Spleen (tissue), 11 donors: ENCODE results near the gene LRRC8A. TPM values are rescaled to one million over a fixed set of nuclear protein-coding genes. Genes with fewer than 3 reads are reported as not detected.
A peak's percentile ranks its signal among the peaks of the same experiment; 100 is the strongest.

ENCODE experiments used
- DNase-seq: peaks from one replicate; pipeline ENCODE4 v3.0.0-alpha.2; 2020
- H3K27ac ChIP-seq, 8 donors: fragments of 200-600 bp; sonication (generic) in 7 of 8; 1 replicate in 4 of 8; 2 replicates in 4 of 8; pipeline versions ENCODE4 v1.5.0 to v1.8.0; 2016 to 2021; ENCODE audit warnings: inconsistent platforms in 4 of 8, mild to moderate bottlenecking in 4 of 8, moderate library complexity in 1 of 8
- H3K27me3 ChIP-seq, 7 donors: fragments of 200-600 bp; sonication (generic) in 6 of 7; replicated peaks in 1 of 7; 1 replicate in 4 of 7; 2 replicates in 3 of 7; pipeline versions ENCODE4 v1.5.0 to v1.8.0; 2016 to 2021; ENCODE audit warnings: inconsistent platforms in 3 of 7, mild to moderate bottlenecking in 1 of 7
- H3K36me3 ChIP-seq, 6 donors: fragments of 200-600 bp; sonication (generic) in 5 of 6; 1 replicate in 4 of 6; 2 replicates in 2 of 6; pipeline versions ENCODE4 v1.5.0 to v1.8.0; 2016 to 2021; ENCODE audit warnings: inconsistent platforms in 2 of 6
- H3K4me1 ChIP-seq, 6 donors: fragments of 200-600 bp; sonication (generic) in 5 of 6; 1 replicate in 3 of 6; 2 replicates in 3 of 6; pipeline versions ENCODE4 v1.5.0 to v1.8.0; 2016 to 2021; ENCODE audit warnings: inconsistent platforms in 3 of 6
- H3K4me3 ChIP-seq, 8 donors: fragments of 200-600 bp; sonication (generic) in 7 of 8; 1 replicate in 4 of 8; 2 replicates in 4 of 8; pipeline versions ENCODE4 v1.5.0 to v1.8.0; 2016 to 2021; ENCODE audit warnings: inconsistent platforms in 4 of 8, mild to moderate bottlenecking in 4 of 8, moderate library complexity in 2 of 8
- H3K9me3 ChIP-seq, 8 donors: fragments of 200-600 bp; sonication (generic) in 7 of 8; 1 replicate in 4 of 8; 2 replicates in 4 of 8; pipeline versions ENCODE4 v1.5.0 to v1.8.0; 2016 to 2021; ENCODE audit warnings: inconsistent platforms in 4 of 8
- POLR2A ChIP-seq, 3 donors: fragments of 450-650 bp; IDR thresholded peaks; one replicate each; pipeline ENCODE4 v1.5.1; 2017; ENCODE audit warnings: antibody characterized with exemption in 3 of 3, mild to moderate bottlenecking in 1 of 3
- POLR2AphosphoS5 ChIP-seq, 3 donors: sonication (generic); formaldehyde crosslinking; IDR thresholded peaks; one replicate each; pipeline ENCODE4 v1.5.1; 2017; ENCODE audit warnings: antibody characterized with exemption in 3 of 3
- WGBS, 5 donors: extraction: QIAGEN DNeasy Blood & Tissue Kit in 3 of 5; methylation state at CpG; one replicate each; pipeline versions ENCODE4 v1.1.5 to v1.1.7; 2013 to 2018; 5-methylcytosine and 5-hydroxymethylcytosine counted together
- intact Hi-C: fragments of 100-400 bp; cut with DNase I; formaldehyde crosslinking; loops from one replicate; pipeline ENCODE4 v1.15.0; 2023; ENCODE audit warnings: low total_unique reads
- polyA plus RNA-seq, 3 donors: library from polyadenylated mRNA; stranded (reverse); fragments of 200-250 nt; gene quantifications; one replicate each; pipeline ENCODE4 v1.2.1, GENCODE V29; 2013
- total RNA-seq, 7 donors: library from RNA; depleted of rRNA in 3 of 7; stranded (reverse); fragments of >200 nt in 3 of 7; fragmentation: NEBNext Ultra II Directional in 4 of 7; extraction: Animal tissue kit (Norgen Biotek cat#: 25700) in 4 of 7; gene quantifications; one replicate each; pipeline versions ENCODE4 v1.1.0 to v1.2.1, GENCODE V29; 2016 to 2021
- TF ChIP-seq, protein P1 (sequence below), 11 experiments: fragments of 200-600 bp in 7 of 11; fragments of 450-650 bp in 4 of 11; sonication (generic) in 4 of 11; IDR thresholded peaks in 8 of 11; conservative IDR thresholded peaks in 3 of 11; 1 replicate in 7 of 11; 2 replicates in 4 of 11; pipeline versions ENCODE4 v1.4.0 to v1.8.0; 2016 to 2021; ENCODE audit warnings: antibody characterized with exemption in 11 of 11, inconsistent platforms in 4 of 11, mild to moderate bottlenecking in 1 of 11
- donor health status: healthy with polysubstance abuse.
- donor health status: DM: no; HTN: no; CAD: no; lungs with moderate emphysema.
- donor health status: DM: no; HTN: no; CAD: no.
- donor health status: Bipolar disorder and iron deficiency.
- donor health status: healthy.
- donor health status: DM: no; HTN: no; CAD: no.
- donor health status: DM: yes; HTN: yes; CAD: no.

Gene LRRC8A
- total and polyA plus RNA-seq, 10 donors = 3.5 to 59.0 (median 28.4) TPM

DNA sequence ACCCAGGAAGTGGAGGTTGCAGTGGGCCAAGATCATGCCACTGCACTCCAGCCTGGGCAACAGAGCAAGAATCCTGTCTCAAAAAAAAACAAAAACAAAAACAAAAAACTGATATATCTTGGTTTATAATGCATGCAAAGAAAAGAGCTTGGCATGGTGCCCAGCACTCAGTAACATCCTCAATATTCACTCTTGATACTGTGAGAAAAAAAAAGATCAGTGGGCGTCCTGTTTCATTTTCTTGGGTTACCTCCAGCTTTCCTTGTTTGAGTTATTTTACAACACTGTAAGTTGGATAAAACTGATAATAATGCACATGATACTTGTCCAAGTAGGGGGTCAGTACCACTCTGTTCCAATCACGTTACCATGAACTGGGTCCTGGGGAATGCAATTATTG, 46.7 kb downstream of the LRRC8A start:
- Histone ChIP-seq H3K27me3 (no peaks in the 10 kb centered on the region), H3K36me3 (no peaks in the 10 kb centered on the region), H3K27ac (no peak overlapping the region), H3K4me3 (no peak overlapping the region), H3K9me3 (no peaks in the 10 kb centered on the region), H3K4me1 (peaks cover 5 to 13% (median 7%) of the 10 kb centered on the region in 6 donors)
- TF ChIP-seq POLR2A (IDR thresholded peaks at IDR 0.05) (no peak), POLR2AphosphoS5 (IDR thresholded peaks at IDR 0.05) (no peak)
- TF ChIP-seq, protein P1, sequence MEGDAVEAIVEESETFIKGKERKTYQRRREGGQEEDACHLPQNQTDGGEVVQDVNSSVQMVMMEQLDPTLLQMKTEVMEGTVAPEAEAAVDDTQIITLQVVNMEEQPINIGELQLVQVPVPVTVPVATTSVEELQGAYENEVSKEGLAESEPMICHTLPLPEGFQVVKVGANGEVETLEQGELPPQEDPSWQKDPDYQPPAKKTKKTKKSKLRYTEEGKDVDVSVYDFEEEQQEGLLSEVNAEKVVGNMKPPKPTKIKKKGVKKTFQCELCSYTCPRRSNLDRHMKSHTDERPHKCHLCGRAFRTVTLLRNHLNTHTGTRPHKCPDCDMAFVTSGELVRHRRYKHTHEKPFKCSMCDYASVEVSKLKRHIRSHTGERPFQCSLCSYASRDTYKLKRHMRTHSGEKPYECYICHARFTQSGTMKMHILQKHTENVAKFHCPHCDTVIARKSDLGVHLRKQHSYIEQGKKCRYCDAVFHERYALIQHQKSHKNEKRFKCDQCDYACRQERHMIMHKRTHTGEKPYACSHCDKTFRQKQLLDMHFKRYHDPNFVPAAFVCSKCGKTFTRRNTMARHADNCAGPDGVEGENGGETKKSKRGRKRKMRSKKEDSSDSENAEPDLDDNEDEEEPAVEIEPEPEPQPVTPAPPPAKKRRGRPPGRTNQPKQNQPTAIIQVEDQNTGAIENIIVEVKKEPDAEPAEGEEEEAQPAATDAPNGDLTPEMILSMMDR (IDR thresholded peaks at IDR 0.05 in 8 of 11, conservative IDR thresholded peaks at IDR 0.05 in 3 of 11) = no peak
- 76 to 89% (median 87%) methylated on average over 2 of the region's 2 CpGs for WGBS, 5 donors
- no peak for DNase-seq
- intact Hi-C loops = loop anchor here (2.0 kb wide), 1 partner anchor 66 kb away; no protein-coding TSS in a partner anchor

DNA sequence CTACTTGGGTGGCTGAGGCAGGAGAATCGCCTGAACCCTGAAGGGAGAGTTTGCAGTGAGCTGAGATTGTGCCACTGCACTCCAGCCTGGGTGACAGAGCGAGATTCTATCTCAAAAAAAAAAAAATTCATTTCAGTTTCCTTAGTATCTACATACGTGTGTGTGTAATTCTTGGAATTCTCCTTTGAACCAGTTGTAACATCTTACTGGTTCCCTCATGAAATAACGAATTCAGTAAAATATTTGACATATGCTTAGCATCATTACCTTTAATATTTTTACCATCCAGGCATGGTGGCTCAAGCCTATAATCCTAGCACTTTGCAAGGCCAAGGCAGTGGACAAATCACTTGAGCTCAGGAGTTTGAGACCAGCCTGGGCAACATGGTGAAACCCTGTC, 47.6 kb downstream of the LRRC8A start:
- intact Hi-C loops = loop anchor here (2.0 kb wide), 1 partner anchor 67 kb away; no protein-coding TSS in a partner anchor
- H3K9me3 ChIP-seq = no peaks in the 10 kb centered on the region
- H3K4me3 ChIP-seq = no peak overlapping the region
- H3K36me3 ChIP-seq = no peaks in the 10 kb centered on the region
- H3K27ac ChIP-seq = no peak overlapping the region
- TF ChIP-seq POLR2AphosphoS5 (IDR thresholded peaks at IDR 0.05) (no peak), POLR2A (IDR thresholded peaks at IDR 0.05) (no peak)
- TF ChIP-seq, protein P1 (IDR thresholded peaks at IDR 0.05 in 8 of 11, conservative IDR thresholded peaks at IDR 0.05 in 3 of 11) = no peak
- DNase-seq = no peak
- no peaks in the 10 kb centered on the region for H3K27me3 ChIP-seq
- peaks cover 5 to 12% (median 7%) of the 10 kb centered on the region in 6 donors for H3K4me1 ChIP-seq
- 81 to 91% (median 89%) methylated on average over 4 of the region's 4 CpGs for WGBS, 5 donors

DNA sequence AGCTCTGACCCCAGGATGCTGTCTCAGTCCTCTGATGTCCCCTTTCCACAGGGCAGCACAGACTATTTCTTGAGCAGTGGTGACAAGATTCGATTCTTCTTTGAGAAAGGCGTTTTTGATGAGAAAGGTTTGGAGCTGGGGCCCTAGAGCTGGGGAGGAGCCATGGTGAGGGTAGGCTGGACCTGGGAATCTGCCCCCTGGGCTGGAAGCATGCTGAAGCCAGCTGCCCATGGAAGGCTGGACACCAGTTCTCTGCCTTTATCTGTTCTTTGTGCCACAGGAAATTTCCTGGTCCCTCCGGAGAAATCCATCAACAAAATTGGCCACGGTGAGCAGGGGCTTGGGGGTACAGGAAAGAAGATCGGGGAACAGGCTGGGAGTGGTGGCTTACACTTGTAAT, 51.8 kb downstream of the LRRC8A start:
- intact Hi-C loops = no loop called here
- 75 to 91% (median 89%) methylated on average over 5 of the region's 5 CpGs for WGBS, 5 donors
- no peak for TF ChIP-seq POLR2A (IDR thresholded peaks at IDR 0.05)
- no peak for TF ChIP-seq POLR2AphosphoS5 (IDR thresholded peaks at IDR 0.05)
- TF ChIP-seq, protein P1 (IDR thresholded peaks at IDR 0.05 in 8 of 11, conservative IDR thresholded peaks at IDR 0.05 in 3 of 11) = no peak
- H3K4me1 ChIP-seq = no peaks in the 10 kb centered on the region
- H3K4me3 ChIP-seq = no peak overlapping the region
- H3K27ac ChIP-seq = no peak overlapping the region
- no peaks in the 10 kb centered on the region for H3K27me3 ChIP-seq
- DNase-seq = peak; percentile 19
- H3K36me3 ChIP-seq = no peaks in the 10 kb centered on the region
- no peaks in the 10 kb centered on the region for H3K9me3 ChIP-seq

DNA sequence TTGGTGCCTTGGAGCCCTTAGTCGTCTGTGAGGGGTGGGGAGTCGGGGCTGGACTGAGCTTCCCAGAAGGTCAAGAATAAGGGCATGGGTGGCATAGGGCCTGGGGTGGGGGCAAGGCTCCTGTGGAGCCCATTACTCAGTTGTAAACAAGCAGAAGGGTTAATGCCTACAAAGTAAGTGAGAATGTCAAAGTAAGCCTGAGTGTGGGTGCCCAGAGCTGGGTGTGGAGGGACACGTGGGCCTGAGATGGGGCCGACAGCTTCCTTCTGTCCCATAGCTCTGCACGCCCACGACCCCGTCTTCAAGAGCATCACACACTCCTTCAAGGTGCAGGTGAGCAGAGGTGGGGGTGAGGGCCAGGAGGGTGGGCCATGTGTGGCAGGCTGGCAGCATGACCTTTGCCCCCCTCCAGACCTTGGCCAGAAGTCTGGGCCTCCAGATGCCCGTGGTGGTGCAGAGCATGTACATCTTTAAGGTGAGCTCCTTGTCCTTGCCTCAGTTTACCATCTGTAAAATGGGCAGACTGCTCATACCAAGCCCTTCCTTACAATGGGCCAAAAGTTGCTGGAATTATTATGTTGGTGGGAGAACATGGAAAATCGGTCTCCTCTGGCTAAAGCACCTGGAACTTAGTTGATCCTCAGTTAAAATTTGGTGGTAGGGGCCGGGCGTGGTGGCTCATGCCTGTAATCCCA, 54.4 kb downstream of the LRRC8A start:
- Histone ChIP-seq H3K4me3 (no peak overlapping the region), H3K4me1 (peaks cover 0 to 13% (median 9%) of the 10 kb centered on the region in 6 donors), H3K9me3 (no peaks in the 10 kb centered on the region), H3K27me3 (no peaks in the 10 kb centered on the region), H3K36me3 (no peaks in the 10 kb centered on the region), H3K27ac (no peak overlapping the region)
- intact Hi-C loops = no loop called here
- TF ChIP-seq POLR2AphosphoS5 (IDR thresholded peaks at IDR 0.05) (no peak), POLR2A (IDR thresholded peaks at IDR 0.05) (no peak)
- TF ChIP-seq, protein P1 (IDR thresholded peaks at IDR 0.05 in 8 of 11, conservative IDR thresholded peaks at IDR 0.05 in 3 of 11) = no peak
- WGBS, 5 donors = 87 to 95% (median 90%) methylated on average over 6 to 11 of the region's 11 CpGs
- DNase-seq = peak; percentile 63
